Hepatocyte (in vitro differentiated cells): ENCODE results near the gene FN3K. TPM values are rescaled to one million over a fixed set of nuclear protein-coding genes. Genes with fewer than 3 reads are reported as not detected.
A peak's percentile ranks its signal among the peaks of the same experiment; 100 is the strongest.

ENCODE experiments used
- DNase-seq: peaks from one replicate; pipeline ENCODE4 v3.0.0-alpha.2; 2016; ENCODE audit warnings: low spot score
- H2AFZ ChIP-seq: fragments of 200-600 bp; sonication (generic); 2 replicates; pipeline ENCODE4 v1.6.0; 2016; ENCODE audit warnings: antibody characterized with exemption, mild to moderate bottlenecking
- H3K27ac ChIP-seq: fragments of 200-600 bp; sonication (generic); 2 replicates; pipeline ENCODE4 v1.5.1; 2016; ENCODE audit warnings: mild to moderate bottlenecking
- H3K27me3 ChIP-seq: fragments of 200-600 bp; sonication (generic); 2 replicates; pipeline ENCODE4 v1.6.1; 2016
- H3K36me3 ChIP-seq: fragments of 200-600 bp; sonication (generic); replicated peaks from 2 replicates; pipeline ENCODE4 v1.5.1; 2016; ENCODE audit warnings: low read depth; ENCODE audit not compliant: insufficient read depth
- H3K4me1 ChIP-seq: fragments of 200-600 bp; sonication (generic); 2 replicates; pipeline ENCODE4 v1.5.1; 2016; ENCODE audit warnings: mild to moderate bottlenecking, moderate library complexity; ENCODE audit not compliant: insufficient read depth
- H3K4me2 ChIP-seq: fragments of 200-600 bp; sonication (generic); 2 replicates; pipeline ENCODE4 v1.6.0; 2016
- H3K4me3 ChIP-seq: fragments of 200-600 bp; sonication (generic); 2 replicates; pipeline ENCODE4 v1.5.1; 2016; ENCODE audit warnings: mild to moderate bottlenecking
- H3K79me2 ChIP-seq: fragments of 200-600 bp; sonication (generic); 2 replicates; pipeline ENCODE4 v1.6.0; 2017; ENCODE audit warnings: mild to moderate bottlenecking
- H3K9me2 ChIP-seq: fragments of 200-600 bp; sonication (generic); replicated peaks from 2 replicates; pipeline ENCODE4 v1.6.0; 2017; ENCODE audit warnings: mild to moderate bottlenecking; ENCODE audit not compliant: insufficient read depth
- H3K9me3 ChIP-seq: fragments of 200-600 bp; sonication (generic); 2 replicates; pipeline ENCODE4 v1.5.1; 2016; ENCODE audit warnings: low read depth, mild to moderate bottlenecking
- H4K20me1 ChIP-seq: fragments of 200-600 bp; sonication (generic); 2 replicates; pipeline ENCODE4 v1.6.0; 2016; ENCODE audit warnings: mild to moderate bottlenecking; ENCODE audit not compliant: insufficient read depth, poor library complexity, severe bottlenecking
- EZH2 ChIP-seq: fragments of 200-600 bp; sonication (generic); IDR thresholded peaks from 2 replicates; pipeline ENCODE4 v1.6.1; 2016; ENCODE audit warnings: antibody characterized with exemption, mild to moderate bottlenecking, borderline replicate concordance
- EZH2phosphoT487 ChIP-seq: fragments of 200-600 bp; sonication (generic); IDR thresholded peaks from one replicate; pipeline ENCODE4 v1.6.1; 2018; ENCODE audit warnings: antibody characterized with exemption, mild to moderate bottlenecking, low read depth, moderate library complexity; ENCODE audit not compliant: unreplicated experiment, severe bottlenecking
- WGBS: methylation state at CpG from one replicate; pipeline ENCODE4 v1.1.6; 2016; ENCODE audit warnings: low lambda C conversion rate; ENCODE audit errors: missing lambda C conversion rate; 5-methylcytosine and 5-hydroxymethylcytosine counted together
- polyA plus RNA-seq: library from polyadenylated mRNA; unstranded; fragments of >200 nt; fragmentation: Nextera tagmentation; extraction: Ambion mirVana; gene quantifications from 2 replicates; pipeline ENCODE4 v1.2.1, GENCODE V29; 2016
- total RNA-seq: library from RNA; depleted of rRNA; stranded (reverse); fragments of >200 nt; gene quantifications from 2 replicates; pipeline ENCODE4 v1.2.3, GENCODE V29; 2014
- TF ChIP-seq, protein P1 (sequence below): fragments of 200-600 bp; sonication (generic); IDR thresholded peaks from 2 replicates; pipeline ENCODE4 v1.5.1; 2016; ENCODE audit warnings: antibody characterized with exemption, mild to moderate bottlenecking; ENCODE audit not compliant: poor library complexity

Gene FN3K
- total and polyA plus RNA-seq, 2 experiments from 2014 or later: 13.7 to 17.3 TPM

DNA sequence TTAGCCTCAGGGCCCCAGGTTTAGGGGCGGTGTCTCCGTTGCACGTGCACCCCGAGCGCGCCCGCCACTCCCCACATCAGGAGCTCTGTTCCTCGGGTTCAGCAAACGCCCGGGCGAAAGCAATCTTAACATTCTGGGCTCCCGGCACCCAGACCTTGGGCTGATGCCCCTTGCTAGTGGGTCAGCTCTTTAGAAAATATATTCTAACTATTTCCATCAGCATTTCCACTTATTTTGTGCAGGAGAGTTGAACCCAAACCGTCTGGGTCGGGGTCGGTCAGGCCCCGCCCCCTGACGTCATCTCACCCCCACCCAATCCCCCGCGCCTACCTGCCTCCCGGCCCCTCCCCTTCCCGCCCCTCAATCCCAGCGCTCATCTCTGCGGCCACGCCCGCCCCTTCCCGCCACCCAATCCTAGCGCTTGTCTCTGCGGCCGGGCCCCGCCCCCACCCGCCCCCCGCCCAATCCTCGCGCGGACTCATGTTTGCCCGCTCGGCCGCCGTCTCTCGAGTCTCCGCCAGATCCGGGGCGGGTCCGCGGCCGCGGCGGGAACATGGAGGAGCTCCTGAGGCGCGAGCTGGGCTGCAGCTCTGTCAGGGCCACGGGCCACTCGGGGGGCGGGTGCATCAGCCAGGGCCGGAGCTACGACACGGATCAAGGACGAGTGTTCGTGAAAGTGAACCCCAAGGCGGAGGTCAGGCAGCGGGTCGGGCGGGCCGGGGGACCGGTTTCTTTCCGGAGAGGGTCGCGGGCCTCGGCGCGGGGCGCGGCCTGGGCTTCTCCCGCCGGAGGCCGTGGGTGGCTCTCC is 19.0 kb upstream of the FN3K start, which contains the start of gene FN3KRP:
TSS of gene FN3KRP (plus strand) at position 504 of the 808 bp plus-strand sequence. CDS start at position 554, 50 bp downstream.
- under 1% methylated on average over 43 of the region's 75 CpGs for WGBS
- Histone ChIP-seq H4K20me1 (no peaks in the 10 kb centered on the region), H3K27ac (peak within 1 kb of the TSS; percentile 70), H3K4me3 (peak within 1 kb of the TSS; percentile 71), H2AFZ (peak within 1 kb of the TSS; percentile 73), H3K36me3 (no peaks in the 10 kb centered on the region), H3K79me2 (peaks cover 15% of the 10 kb centered on the region), H3K9me3 (no peaks in the 10 kb centered on the region), H3K4me2 (peak within 1 kb of the TSS; percentile 94), H3K4me1 (peaks cover 8% of the 10 kb centered on the region), H3K27me3 (no peaks in the 10 kb centered on the region), H3K9me2 (no peaks in the 10 kb centered on the region)
- peak; percentile 99 for DNase-seq
- TF ChIP-seq EZH2 (no peak), EZH2phosphoT487 (no peak)
- TF ChIP-seq, protein P1, sequence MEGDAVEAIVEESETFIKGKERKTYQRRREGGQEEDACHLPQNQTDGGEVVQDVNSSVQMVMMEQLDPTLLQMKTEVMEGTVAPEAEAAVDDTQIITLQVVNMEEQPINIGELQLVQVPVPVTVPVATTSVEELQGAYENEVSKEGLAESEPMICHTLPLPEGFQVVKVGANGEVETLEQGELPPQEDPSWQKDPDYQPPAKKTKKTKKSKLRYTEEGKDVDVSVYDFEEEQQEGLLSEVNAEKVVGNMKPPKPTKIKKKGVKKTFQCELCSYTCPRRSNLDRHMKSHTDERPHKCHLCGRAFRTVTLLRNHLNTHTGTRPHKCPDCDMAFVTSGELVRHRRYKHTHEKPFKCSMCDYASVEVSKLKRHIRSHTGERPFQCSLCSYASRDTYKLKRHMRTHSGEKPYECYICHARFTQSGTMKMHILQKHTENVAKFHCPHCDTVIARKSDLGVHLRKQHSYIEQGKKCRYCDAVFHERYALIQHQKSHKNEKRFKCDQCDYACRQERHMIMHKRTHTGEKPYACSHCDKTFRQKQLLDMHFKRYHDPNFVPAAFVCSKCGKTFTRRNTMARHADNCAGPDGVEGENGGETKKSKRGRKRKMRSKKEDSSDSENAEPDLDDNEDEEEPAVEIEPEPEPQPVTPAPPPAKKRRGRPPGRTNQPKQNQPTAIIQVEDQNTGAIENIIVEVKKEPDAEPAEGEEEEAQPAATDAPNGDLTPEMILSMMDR: no peak

DNA sequence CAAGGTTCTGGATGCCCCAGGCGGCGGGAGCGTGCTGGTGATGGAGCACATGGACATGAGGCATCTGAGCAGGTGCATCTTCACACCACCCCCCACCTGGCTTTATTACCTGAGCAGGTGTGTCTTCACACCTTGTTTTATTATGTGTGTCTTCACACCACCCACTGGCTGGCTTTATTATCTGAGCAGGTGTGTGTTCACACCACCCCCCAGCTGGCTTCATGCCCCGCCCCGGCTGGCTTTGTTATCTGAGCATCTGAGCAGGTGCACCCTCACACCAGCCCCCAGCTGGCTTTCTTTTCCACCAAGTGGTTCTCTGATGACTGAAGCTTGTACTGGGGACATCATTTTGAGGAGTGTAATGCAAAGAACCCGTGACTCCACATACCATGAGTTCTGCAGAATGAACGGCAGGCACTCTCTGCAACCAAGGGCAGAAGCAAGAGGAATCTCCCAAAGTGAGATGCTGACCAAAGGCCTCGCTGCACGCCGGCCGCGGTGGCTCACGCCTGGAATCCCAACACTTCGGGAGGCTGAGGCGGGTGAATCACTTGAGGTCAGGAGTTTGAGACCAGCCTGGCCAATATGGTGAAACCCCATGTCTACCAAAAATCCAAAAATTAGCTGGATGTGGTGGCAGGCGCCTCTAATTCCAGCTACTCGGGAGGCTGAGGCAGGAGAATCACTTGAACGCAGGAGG is 16.3 kb upstream of the FN3K start:
- Histone ChIP-seq H2AFZ (no peak overlapping the region), H3K27ac (no peak overlapping the region), H3K79me2 (peaks cover 15% of the 10 kb centered on the region), H3K9me3 (no peaks in the 10 kb centered on the region), H3K9me2 (no peaks in the 10 kb centered on the region), H3K4me2 (no peak overlapping the region), H3K27me3 (no peaks in the 10 kb centered on the region), H3K36me3 (no peaks in the 10 kb centered on the region), H4K20me1 (no peaks in the 10 kb centered on the region), H3K4me3 (no peak overlapping the region), H3K4me1 (peaks cover 8% of the 10 kb centered on the region)
- no peak for TF ChIP-seq EZH2phosphoT487
- TF ChIP-seq, protein P1: no peak
- no peak for TF ChIP-seq EZH2
- WGBS: 98% methylated on average over 18 of the region's 18 CpGs
- DNase-seq: no peak

DNA sequence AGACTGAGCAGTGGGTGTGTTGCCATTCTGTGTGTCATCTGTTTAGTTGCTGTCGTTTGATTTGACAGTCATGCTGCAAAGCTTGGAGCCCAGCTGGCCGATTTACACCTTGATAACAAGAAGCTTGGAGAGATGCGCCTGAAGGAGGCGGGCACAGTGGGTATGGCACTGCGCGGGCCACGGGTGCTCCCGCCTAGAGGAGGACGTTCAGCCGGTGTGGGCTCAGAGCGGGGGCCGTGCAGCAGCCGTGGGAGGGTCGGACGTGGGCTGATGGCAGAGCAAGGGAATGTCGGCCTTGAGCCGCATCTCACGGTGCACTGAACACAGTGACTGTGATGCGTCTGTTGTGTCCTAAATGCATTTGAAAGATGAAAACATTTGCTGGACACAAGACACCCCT is 15.2 kb upstream of the FN3K start:
- no peak overlapping the region for H3K4me3 ChIP-seq
- H3K9me3 ChIP-seq: no peaks in the 10 kb centered on the region
- TF ChIP-seq EZH2 (no peak), EZH2phosphoT487 (no peak)
- TF ChIP-seq, protein P1: no peak
- H3K27me3 ChIP-seq: no peaks in the 10 kb centered on the region
- no peak overlapping the region for H3K4me2 ChIP-seq
- H3K9me2 ChIP-seq: no peaks in the 10 kb centered on the region
- no peak for DNase-seq
- no peaks in the 10 kb centered on the region for H3K36me3 ChIP-seq
- H2AFZ ChIP-seq: no peak overlapping the region
- H4K20me1 ChIP-seq: no peaks in the 10 kb centered on the region
- H3K4me1 ChIP-seq: peaks cover 8% of the 10 kb centered on the region
- 99% methylated on average over 19 of the region's 19 CpGs for WGBS
- no peak overlapping the region for H3K27ac ChIP-seq
- peaks cover 15% of the 10 kb centered on the region for H3K79me2 ChIP-seq
